Activated B cell treated with CpG ODN at 0.5 μM for 24 hours (primary cell): ENCODE measurements around the gene CASZ1. TPM values are rescaled to one million over a fixed set of nuclear protein-coding genes. Genes with fewer than 3 reads are reported as not detected.

Experiments
- ATAC-seq: fragments of 200-7000 bp; cut with Tn5 transposase; one replicate; pipeline ENCODE4 v1.10.0; 2021; ENCODE audit warnings: low read depth, mild to moderate bottlenecking, moderate library complexity
- CTCF ChIA-PET: fragments of 350-600 bp; sonication (Branson Sonifier 250); formaldehyde crosslinking; loops from one replicate; lab custom pipeline; 2021; ENCODE audit warnings: antibody characterized with exemption; lab: Charles Lee
- POLR2A ChIA-PET: fragments of 350-600 bp; sonication (Branson Sonifier 250); formaldehyde crosslinking; loops from one replicate; lab custom pipeline; 2021; ENCODE audit warnings: antibody characterized with exemption; lab: Charles Lee
- DNase-seq: peaks from one replicate; pipeline ENCODE4 v3.0.0; 2022
- H3K27ac Mint-ChIP-seq: one replicate; pipeline ENCODE4 v1.8.0; 2020; ENCODE audit warnings: mixed read lengths
- H3K27me3 Mint-ChIP-seq: one replicate; pipeline ENCODE4 v1.8.0; 2021; ENCODE audit warnings: mixed read lengths
- H3K36me3 Mint-ChIP-seq: one replicate; pipeline ENCODE4 v1.8.0; 2021; ENCODE audit warnings: low read depth, mixed read lengths
- H3K4me1 Mint-ChIP-seq: one replicate; pipeline ENCODE4 v1.8.0; 2021; ENCODE audit warnings: mixed read lengths
- H3K4me3 Mint-ChIP-seq: one replicate; pipeline ENCODE4 v1.8.0; 2020; ENCODE audit warnings: mild to moderate bottlenecking, mixed read lengths
- H3K9me3 Mint-ChIP-seq: one replicate; pipeline ENCODE4 v1.8.0; 2020; ENCODE audit warnings: mixed read lengths
- CTCF ChIP-seq: fragments of 200-600 bp; IDR thresholded peaks from one replicate; pipeline ENCODE4 v1.8.0; 2022; ENCODE audit warnings: antibody characterized with exemption, mild to moderate bottlenecking
- intact Hi-C: fragments of 100-400 bp; cut with micrococcal nuclease; formaldehyde crosslinking; loops from one replicate; pipeline ENCODE4 v1.15.1; 2024
- total RNA-seq: library from RNA; stranded (reverse); gene quantifications from 2 replicates; pipeline ENCODE4 v1.2.3, GENCODE V29; 2022

Gene CASZ1
- total RNA-seq, 1 donor from 2014 or later: 35.6 TPM

- Mint-ChIP-seq H3K9me3 (no peaks in the 10 kb centered on the region), H3K27ac (no peak overlapping the region), H3K4me1 (peaks cover 5% of the 10 kb centered on the region), H3K36me3 (peaks cover 12% of the 10 kb centered on the region), H3K4me3 (no peak overlapping the region), H3K27me3 (no peaks in the 10 kb centered on the region)
- intact Hi-C loops: no loop called here
- CTCF ChIA-PET: no interaction called here
- no peak for TF ChIP-seq CTCF
- POLR2A ChIA-PET: no interaction called here
- DNase-seq (no peak), ATAC-seq (no peak)
Observed at GRCh38 chr1:10686404-10687040, 109.9 kb downstream of the CASZ1 start.

- no peak for ATAC-seq
- H3K27me3 Mint-ChIP-seq: no peaks in the 10 kb centered on the region
- intact Hi-C loops: no loop called here
- ChIA-PET CTCF (no interaction called here), POLR2A (no interaction called here)
- no peak overlapping the region for H3K4me3 Mint-ChIP-seq
- H3K9me3 Mint-ChIP-seq: no peaks in the 10 kb centered on the region
- H3K27ac Mint-ChIP-seq: no peak overlapping the region
- no peak for DNase-seq
- peaks cover 5% of the 10 kb centered on the region for H3K4me1 Mint-ChIP-seq
- peaks cover 10% of the 10 kb centered on the region for H3K36me3 Mint-ChIP-seq
- no peak for TF ChIP-seq CTCF
Observed at GRCh38 chr1:10685808-10686403, 110.5 kb downstream of the CASZ1 start.

GRCh38 chr1:10685196-10685807 is 111.1 kb downstream of the CASZ1 start:
- H3K36me3 Mint-ChIP-seq: peaks cover 10% of the 10 kb centered on the region
- no peak for TF ChIP-seq CTCF
- H3K27ac Mint-ChIP-seq: no peak overlapping the region
- DNase-seq (no peak), ATAC-seq (no peak)
- H3K9me3 Mint-ChIP-seq: no peaks in the 10 kb centered on the region
- no peak overlapping the region for H3K4me3 Mint-ChIP-seq
- intact Hi-C loops: no loop called here
- H3K27me3 Mint-ChIP-seq: no peaks in the 10 kb centered on the region
- CTCF ChIA-PET: no interaction called here
- POLR2A ChIA-PET: no interaction called here
- H3K4me1 Mint-ChIP-seq: peaks cover 5% of the 10 kb centered on the region

- Mint-ChIP-seq H3K36me3 (peaks cover 7% of the 10 kb centered on the region), H3K27me3 (no peaks in the 10 kb centered on the region), H3K4me1 (no peaks in the 10 kb centered on the region), H3K4me3 (no peak overlapping the region), H3K9me3 (no peaks in the 10 kb centered on the region), H3K27ac (no peak overlapping the region)
- intact Hi-C loops: no loop called here
- CTCF ChIA-PET: no interaction called here
- ATAC-seq: no peak
- no peak for DNase-seq
- no peak for TF ChIP-seq CTCF
- POLR2A ChIA-PET: no interaction called here
Observed at GRCh38 chr1:10684221-10684620, 112.2 kb downstream of the CASZ1 start.
